BJ (cell line): ENCODE measurements around the gene CCDC183. TPM values are rescaled to one million over a fixed set of nuclear protein-coding genes. Genes with fewer than 3 reads are reported as not detected.

Experiments used
- CTCF ChIA-PET: fragments of 350-600 bp; formaldehyde crosslinking; extraction: SDS; loops from one replicate; lab custom pipeline; 2021; ENCODE audit warnings: antibody characterized with exemption, inconsistent platforms; lab: Yijun Ruan, JAX
- POLR2A ChIA-PET: fragments of 300-600 bp; sonication (Branson Sonifier 250); formaldehyde crosslinking; extraction: SDS; loops from one replicate; lab custom pipeline; 2021; ENCODE audit warnings: antibody characterized with exemption; lab: Charles Lee
- DNase-seq: peaks from one replicate; pipeline ENCODE4 v3.0.0-alpha.2; 2011; ENCODE audit warnings: low read depth
- H3K27me3 ChIP-seq: 2 replicates; pipeline ENCODE4 v1.6.0; 2011; ENCODE audit warnings: low read length; ENCODE audit not compliant: control insufficient read depth, insufficient read depth
- H3K36me3 ChIP-seq: 2 replicates; pipeline ENCODE4 v1.5.1; 2011; ENCODE audit warnings: low read length; ENCODE audit not compliant: control insufficient read depth, insufficient read depth
- H3K4me3 ChIP-seq: 2 replicates; pipeline ENCODE4 v1.5.1; 2011; ENCODE audit warnings: low read depth, mild to moderate bottlenecking, control low read depth, low read length
- CTCF ChIP-seq: IDR thresholded peaks from 2 replicates; pipeline ENCODE4 v1.5.1; 2011; ENCODE audit warnings: low read depth, mild to moderate bottlenecking, control low read depth, inconsistent platforms, low read length, moderate library complexity; ENCODE audit not compliant: insufficient read depth
- polyA plus RNA-seq: library from polyadenylated mRNA; depleted of rRNA; stranded (reverse); fragments of >200 nt; gene quantifications from 2 replicates; pipeline ENCODE4 v1.2.3, GENCODE V29; 2011

The CCDC183 gene
- polyA plus RNA-seq, 1 experiment = 0.20 TPM

GRCh38 chr9:136844761-136845464, 48.8 kb downstream of the CCDC183 start:
- Histone ChIP-seq H3K4me3 (no peak overlapping the region), H3K36me3 (peaks cover 2% of the 10 kb centered on the region; the same call in 1 of the 2 replicates), H3K27me3 (peaks cover 7% of the 10 kb centered on the region; the same call in 1 of the 2 replicates)
- CTCF ChIA-PET = interaction anchor here (0.9 to 3.8 kb wide), 2 partner anchors 94 to 190 kb away, joined by 3 to 27 read pairs; no protein-coding TSS in a partner anchor
- no peak for TF ChIP-seq CTCF
- no peak for DNase-seq
- POLR2A ChIA-PET = no interaction called here

GRCh38 chr9:136845465-136846260, 49.5 kb downstream of the CCDC183 start:
- Histone ChIP-seq H3K36me3 (peaks cover 3% of the 10 kb centered on the region; the same call in 1 of the 2 replicates), H3K27me3 (peaks cover 7% of the 10 kb centered on the region; the same call in 1 of the 2 replicates), H3K4me3 (no peak overlapping the region)
- TF ChIP-seq CTCF = no peak
- DNase-seq = no peak
- CTCF ChIA-PET = no interaction called here
- POLR2A ChIA-PET = no interaction called here

- ChIA-PET POLR2A (no interaction called here), CTCF (interaction anchor here (1.0 to 1.7 kb wide), 3 partner anchors 150 to 189 kb away, joined by 3 to 6 read pairs (median 4); partner anchors contain the start of gene CLIC3)
- H3K27me3 ChIP-seq = peaks cover 7% of the 10 kb centered on the region; the same call in 1 of the 2 replicates
- DNase-seq = no peak
- H3K4me3 ChIP-seq = peak overlapping the region; percentile 17
- peaks cover 8% of the 10 kb centered on the region for H3K36me3 ChIP-seq
- no peak for TF ChIP-seq CTCF
Observed at GRCh38 chr9:136846376-136847087, 50.4 kb downstream of the CCDC183 start.

- POLR2A ChIA-PET = interaction anchor here (0.6 to 0.7 kb wide), 2 partner anchors 101 to 182 kb away, joined by 5 to 10 read pairs; no protein-coding TSS in a partner anchor
- H3K4me3 ChIP-seq = peak overlapping the region; percentile 84
- H3K27me3 ChIP-seq = peaks cover 7% of the 10 kb centered on the region; the same call in 1 of the 2 replicates
- TF ChIP-seq CTCF = no peak
- CTCF ChIA-PET = interaction anchor here (0.6 to 1.7 kb wide), 6 partner anchors 42 to 217 kb away, joined by 3 to 6 read pairs (median 3); partner anchors contain the start of gene CLIC3
- H3K36me3 ChIP-seq = peaks cover 10% of the 10 kb centered on the region
- no peak for DNase-seq
Observed at GRCh38 chr9:136847088-136847825, 51.1 kb downstream of the CCDC183 start.
